Activated naive CD8-positive, alpha-beta T cell (primary cell): Measurements from ENCODE around the gene TPD52L1.

Experiments
- H3K27ac Mint-ChIP-seq: one replicate; pipeline ENCODE4 v1.8.0; 2021; ENCODE audit warnings: mixed read lengths
- H3K27me3 Mint-ChIP-seq: one replicate; pipeline ENCODE4 v1.8.0; 2021; ENCODE audit warnings: mixed read lengths
- H3K36me3 Mint-ChIP-seq: one replicate; pipeline ENCODE4 v1.8.0; 2021; ENCODE audit warnings: mixed read lengths
- H3K4me1 Mint-ChIP-seq: one replicate; pipeline ENCODE4 v1.8.0; 2021; ENCODE audit warnings: low read depth, mixed read lengths
- H3K4me3 Mint-ChIP-seq: one replicate; pipeline ENCODE4 v1.8.0; 2021; ENCODE audit warnings: mild to moderate bottlenecking, mixed read lengths
- H3K9me3 Mint-ChIP-seq: one replicate; pipeline ENCODE4 v1.8.0; 2021; ENCODE audit warnings: low read depth, mixed read lengths

TPD52L1 gene

DNA sequence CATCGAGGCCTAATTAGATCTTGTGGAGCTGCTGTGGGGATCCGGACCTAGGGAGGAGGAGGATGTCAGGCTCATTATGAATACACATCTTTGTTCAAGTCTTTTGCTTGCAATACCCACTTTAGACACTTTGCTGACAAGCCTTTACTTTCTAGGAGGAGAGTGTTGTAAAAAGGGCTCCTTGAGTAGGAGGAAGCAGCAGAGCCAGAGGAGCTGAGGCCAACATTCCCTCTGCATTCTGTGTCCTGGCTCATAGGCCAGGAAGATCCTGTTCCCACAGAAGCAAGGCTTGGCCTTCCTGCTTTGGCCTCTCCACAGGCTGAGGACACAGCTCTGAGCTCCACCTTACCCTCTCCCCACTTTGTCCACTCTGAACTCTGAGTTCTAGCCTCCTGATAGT, 67.1 kb downstream of the TPD52L1 start:
- Mint-ChIP-seq H3K4me1 (no peaks in the 10 kb centered on the region), H3K27ac (no peak overlapping the region), H3K36me3 (no peaks in the 10 kb centered on the region), H3K4me3 (no peak overlapping the region), H3K27me3 (peaks cover 8% of the 10 kb centered on the region), H3K9me3 (no peaks in the 10 kb centered on the region)

DNA sequence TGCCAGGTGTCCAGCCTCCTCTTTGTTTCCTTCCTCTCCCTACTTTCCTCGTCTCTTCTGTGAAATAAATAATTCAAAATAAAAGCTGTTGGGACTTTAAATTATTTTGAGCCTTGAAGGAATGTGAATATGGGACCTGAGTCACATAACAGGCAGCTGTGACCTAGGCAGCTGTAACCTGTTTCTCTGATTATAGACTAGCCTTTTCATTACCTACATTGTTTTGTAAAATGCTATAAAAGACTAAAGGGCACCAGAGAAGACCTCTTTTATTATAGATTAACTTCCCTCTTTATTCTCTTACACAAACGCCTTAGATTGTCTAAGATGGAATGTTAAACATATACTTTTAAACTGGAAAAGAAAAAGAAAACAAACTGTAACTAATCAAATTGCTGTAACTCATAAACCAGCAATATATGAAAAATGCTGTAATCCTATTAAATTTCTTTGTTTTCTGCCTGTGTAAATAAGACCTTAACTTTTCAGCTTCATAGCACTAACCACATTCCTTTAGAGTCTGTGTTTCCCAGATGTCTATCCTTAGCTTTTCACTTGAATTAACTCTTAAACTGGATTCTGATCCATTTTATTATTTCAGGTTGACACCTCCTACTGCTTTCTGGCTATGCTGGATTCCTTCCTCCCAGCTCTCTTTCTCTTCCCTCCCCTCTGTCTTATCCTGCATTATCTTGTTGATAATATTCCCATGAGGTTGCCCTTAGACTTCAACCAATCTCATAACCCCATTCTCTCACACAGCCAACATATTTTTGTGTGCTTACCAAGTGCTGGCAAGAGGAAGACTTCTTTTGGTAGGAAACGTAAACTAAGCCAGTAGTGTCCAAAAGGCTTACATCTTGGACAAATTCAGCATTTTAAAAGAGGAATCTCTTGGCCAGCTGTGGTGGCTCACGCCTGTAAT, 69.2 kb downstream of the TPD52L1 start:
- H3K4me3 Mint-ChIP-seq, result no peak overlapping the region

DNA sequence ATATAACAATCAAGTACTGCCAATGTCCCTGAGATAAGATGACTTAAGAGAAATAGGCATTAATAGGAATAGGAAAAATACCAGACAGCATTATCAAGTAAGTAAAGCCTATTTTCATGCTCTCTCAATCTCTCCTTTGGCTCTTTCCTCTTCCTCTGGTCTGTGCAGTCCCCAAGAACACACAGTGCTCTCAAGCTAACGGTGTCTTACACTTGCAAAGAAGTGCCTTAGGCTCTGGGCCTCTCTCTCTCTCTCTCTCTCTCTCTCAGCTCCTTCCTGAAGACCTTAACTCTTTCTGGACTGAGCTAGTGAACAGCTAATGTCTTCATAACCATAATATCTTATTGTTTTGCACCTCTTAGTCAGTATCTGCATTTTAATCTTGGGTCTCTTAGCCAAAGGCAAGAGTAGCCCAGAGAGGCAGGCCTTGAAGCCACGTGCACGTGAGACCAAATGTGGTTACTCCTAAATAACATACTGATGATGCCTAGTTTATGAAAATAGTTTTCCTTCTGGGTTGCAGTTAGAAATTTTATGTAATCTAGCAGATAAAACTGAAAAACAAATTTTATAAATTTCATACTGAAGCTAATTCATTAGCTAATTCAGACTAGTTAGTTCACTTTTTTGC, 70.8 kb downstream of the TPD52L1 start:
- no peaks in the 10 kb centered on the region for H3K27me3 Mint-ChIP-seq
- no peak overlapping the region for H3K27ac Mint-ChIP-seq
- no peaks in the 10 kb centered on the region for H3K4me1 Mint-ChIP-seq
- no peaks in the 10 kb centered on the region for H3K9me3 Mint-ChIP-seq
- H3K4me3 Mint-ChIP-seq, result no peak overlapping the region
- H3K36me3 Mint-ChIP-seq, result no peaks in the 10 kb centered on the region

More for the DNA sequence above, 69.2 kb downstream of the TPD52L1 start:
- no peak overlapping the region for H3K27ac Mint-ChIP-seq
- no peaks in the 10 kb centered on the region for H3K9me3 Mint-ChIP-seq
- peaks cover 6% of the 10 kb centered on the region for H3K27me3 Mint-ChIP-seq
- no peaks in the 10 kb centered on the region for H3K36me3 Mint-ChIP-seq
- H3K4me1 Mint-ChIP-seq, result no peaks in the 10 kb centered on the region

DNA sequence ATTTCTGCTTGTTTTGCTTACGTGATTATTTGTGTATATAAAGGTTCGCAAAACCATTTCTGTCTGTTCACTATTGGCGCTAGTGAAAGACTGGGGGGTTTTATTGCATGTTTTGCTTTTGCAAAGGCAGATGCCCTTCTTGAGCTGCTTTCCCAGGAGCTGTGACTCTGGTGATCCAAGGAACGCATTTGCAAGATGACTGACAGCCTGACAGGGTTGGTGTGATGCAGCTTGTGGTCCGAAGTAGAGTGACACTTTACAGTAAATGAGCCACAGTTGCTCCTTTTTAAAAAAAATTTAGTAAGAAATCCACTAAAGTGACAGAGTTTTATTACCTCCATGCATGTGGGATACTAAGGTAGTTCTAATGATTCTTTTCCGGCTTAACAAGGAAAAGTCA, 73.7 kb downstream of the TPD52L1 start:
- no peaks in the 10 kb centered on the region for H3K4me1 Mint-ChIP-seq
- no peaks in the 10 kb centered on the region for H3K36me3 Mint-ChIP-seq
- H3K27ac Mint-ChIP-seq, result no peak overlapping the region
- H3K9me3 Mint-ChIP-seq, result no peaks in the 10 kb centered on the region
- H3K27me3 Mint-ChIP-seq, result no peaks in the 10 kb centered on the region
- H3K4me3 Mint-ChIP-seq, result no peak overlapping the region

DNA sequence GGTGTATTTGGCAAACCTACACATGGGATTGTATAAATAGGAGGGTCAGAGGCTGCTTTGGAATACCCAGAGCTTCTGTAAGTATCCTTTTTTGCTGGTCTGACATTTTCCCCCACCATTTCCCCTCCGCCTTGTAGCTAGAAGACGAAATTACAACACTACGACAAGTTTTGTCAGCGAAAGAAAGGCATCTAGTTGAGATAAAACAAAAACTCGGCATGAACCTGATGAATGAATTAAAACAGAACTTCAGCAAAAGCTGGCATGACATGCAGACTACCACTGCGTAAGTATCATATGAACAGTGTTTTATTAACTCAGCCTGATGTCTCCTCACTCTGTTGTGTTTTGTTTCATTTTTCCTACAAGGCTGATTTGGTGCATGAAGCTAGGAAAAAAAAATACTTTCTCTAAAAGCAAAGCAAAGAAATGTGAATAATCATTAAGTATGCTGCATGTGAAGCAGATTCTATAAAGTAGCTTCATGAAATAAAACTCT, 75.5 kb downstream of the TPD52L1 start:
- Mint-ChIP-seq H3K4me3 (no peak overlapping the region), H3K4me1 (no peaks in the 10 kb centered on the region), H3K27ac (no peak overlapping the region), H3K27me3 (no peaks in the 10 kb centered on the region), H3K36me3 (no peaks in the 10 kb centered on the region), H3K9me3 (no peaks in the 10 kb centered on the region)

DNA sequence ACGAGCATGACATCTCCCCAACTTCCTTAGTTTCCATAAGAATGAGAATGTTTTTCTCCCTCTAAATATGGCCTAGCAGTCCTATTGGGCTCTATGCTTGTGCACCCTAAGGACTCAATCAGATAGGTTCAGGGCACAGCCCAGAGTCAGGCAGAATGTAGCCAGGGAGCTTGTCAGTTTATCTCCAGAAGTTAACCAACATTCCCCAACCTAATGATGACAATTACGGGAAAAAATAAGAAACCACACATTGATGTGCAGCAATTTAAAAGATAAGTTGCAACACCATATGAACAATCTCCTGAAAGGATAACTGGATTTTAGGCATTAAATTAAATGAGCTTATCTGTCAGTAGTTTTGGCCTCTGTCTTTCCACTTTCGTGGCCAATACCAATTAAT, 77.1 kb downstream of the TPD52L1 start:
- Mint-ChIP-seq H3K27me3 (no peaks in the 10 kb centered on the region), H3K4me1 (no peaks in the 10 kb centered on the region), H3K36me3 (no peaks in the 10 kb centered on the region), H3K27ac (no peak overlapping the region), H3K4me3 (no peak overlapping the region), H3K9me3 (no peaks in the 10 kb centered on the region)

DNA sequence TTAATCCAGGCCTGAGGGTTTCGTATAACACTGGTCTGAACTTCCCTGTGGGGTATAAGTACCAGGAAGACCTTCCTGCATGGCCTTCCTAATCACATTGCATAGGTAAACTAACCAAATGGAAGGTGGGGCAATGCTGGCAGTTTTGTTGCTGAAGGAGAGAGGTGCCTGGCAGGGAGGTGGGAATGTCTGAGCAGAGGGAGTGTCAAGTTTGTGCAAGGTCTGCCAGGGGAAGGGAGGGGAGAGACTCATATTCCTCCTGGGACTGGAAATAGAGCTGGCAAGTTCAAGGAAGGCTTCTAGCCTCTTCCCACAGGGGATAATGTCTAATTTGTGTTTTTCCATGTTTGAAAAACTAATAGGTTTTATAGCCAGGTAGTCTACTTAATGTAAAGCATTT, 77.6 kb downstream of the TPD52L1 start:
- no peaks in the 10 kb centered on the region for H3K27me3 Mint-ChIP-seq
- H3K4me1 Mint-ChIP-seq, result no peaks in the 10 kb centered on the region
- H3K4me3 Mint-ChIP-seq, result no peak overlapping the region
- no peak overlapping the region for H3K27ac Mint-ChIP-seq
- no peaks in the 10 kb centered on the region for H3K9me3 Mint-ChIP-seq
- no peaks in the 10 kb centered on the region for H3K36me3 Mint-ChIP-seq

DNA sequence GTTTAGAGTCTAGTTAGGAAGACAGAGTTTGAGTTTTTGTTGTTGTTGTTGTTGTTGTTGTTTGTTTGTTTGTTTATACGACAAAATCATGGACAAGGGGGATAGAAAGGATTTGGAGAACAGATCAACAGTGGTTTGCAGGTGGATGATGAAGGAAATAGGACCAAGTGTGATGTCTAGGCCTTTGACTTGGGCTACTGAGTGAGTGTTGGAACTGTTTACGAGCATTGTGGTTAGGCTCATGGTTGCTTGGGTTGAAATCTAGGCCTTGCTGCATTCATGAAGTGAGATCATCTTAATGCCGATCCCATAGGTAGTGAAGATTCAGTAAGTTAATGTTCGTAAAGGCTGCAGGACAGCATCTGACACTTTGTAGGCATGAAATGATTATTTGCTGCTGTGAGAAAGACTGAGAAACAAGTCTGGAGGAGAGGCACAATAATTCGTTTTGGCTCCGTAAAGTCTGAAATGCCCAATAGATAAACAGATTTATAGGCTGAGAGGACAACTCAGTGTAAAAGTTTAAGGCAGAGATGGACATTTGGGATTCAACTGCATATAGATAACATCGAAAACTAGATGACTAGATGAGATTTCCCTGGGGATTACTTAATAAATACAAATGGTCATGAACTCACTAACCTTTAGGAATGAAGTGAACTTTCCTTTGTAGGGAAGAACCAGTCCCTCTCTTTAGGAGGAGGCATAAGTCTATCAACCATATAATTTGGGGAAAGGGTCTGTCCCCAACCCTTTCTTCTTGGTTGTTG, 78.2 kb downstream of the TPD52L1 start:
- no peak overlapping the region for H3K4me3 Mint-ChIP-seq
- no peaks in the 10 kb centered on the region for H3K4me1 Mint-ChIP-seq
- no peaks in the 10 kb centered on the region for H3K9me3 Mint-ChIP-seq
- no peaks in the 10 kb centered on the region for H3K36me3 Mint-ChIP-seq
- no peak overlapping the region for H3K27ac Mint-ChIP-seq
- H3K27me3 Mint-ChIP-seq, result no peaks in the 10 kb centered on the region

DNA sequence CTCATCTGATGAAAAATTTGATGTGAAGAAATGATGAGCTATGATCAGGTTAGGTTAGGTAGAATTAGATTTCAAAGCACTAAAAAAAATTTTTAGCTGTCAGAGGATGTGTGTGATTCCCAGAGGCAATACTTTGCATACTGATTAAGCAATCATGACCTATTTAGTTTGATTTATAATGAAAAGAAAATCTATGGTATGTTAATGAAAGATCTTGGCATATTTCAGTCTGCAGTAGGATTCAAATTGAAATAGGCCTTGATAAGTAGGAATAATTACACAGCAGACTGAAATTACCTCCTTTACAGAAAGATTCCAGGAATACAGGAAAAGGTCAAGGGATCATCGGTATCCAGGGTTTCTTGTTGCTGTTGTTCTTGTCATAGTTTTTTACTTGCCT, 78.9 kb downstream of the TPD52L1 start:
- no peak overlapping the region for H3K27ac Mint-ChIP-seq
- no peaks in the 10 kb centered on the region for H3K36me3 Mint-ChIP-seq
- H3K9me3 Mint-ChIP-seq, result no peaks in the 10 kb centered on the region
- no peaks in the 10 kb centered on the region for H3K27me3 Mint-ChIP-seq
- no peaks in the 10 kb centered on the region for H3K4me1 Mint-ChIP-seq
- no peak overlapping the region for H3K4me3 Mint-ChIP-seq

DNA sequence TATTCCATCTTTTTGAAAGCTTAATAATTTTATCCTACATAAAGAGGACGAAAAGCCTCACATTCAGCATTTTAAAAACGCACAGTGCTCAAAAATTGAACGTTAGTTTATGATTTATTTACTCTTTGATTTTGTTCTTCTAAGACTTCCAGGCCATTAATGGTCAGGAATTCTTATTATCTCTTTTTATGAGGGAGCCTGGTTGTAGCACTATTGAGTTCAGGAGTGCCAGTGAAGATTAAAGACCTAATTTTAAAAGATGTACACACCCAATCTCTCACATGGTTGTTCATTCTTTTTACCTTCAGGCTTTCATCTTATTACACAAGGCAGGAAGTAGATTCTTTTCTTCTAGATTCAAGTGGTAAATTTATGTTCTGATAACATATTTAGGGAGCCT, 79.6 kb downstream of the TPD52L1 start:
- H3K4me3 Mint-ChIP-seq, result no peak overlapping the region
- H3K4me1 Mint-ChIP-seq, result no peaks in the 10 kb centered on the region
- no peaks in the 10 kb centered on the region for H3K27me3 Mint-ChIP-seq
- H3K36me3 Mint-ChIP-seq, result no peaks in the 10 kb centered on the region
- no peaks in the 10 kb centered on the region for H3K9me3 Mint-ChIP-seq
- no peak overlapping the region for H3K27ac Mint-ChIP-seq

DNA sequence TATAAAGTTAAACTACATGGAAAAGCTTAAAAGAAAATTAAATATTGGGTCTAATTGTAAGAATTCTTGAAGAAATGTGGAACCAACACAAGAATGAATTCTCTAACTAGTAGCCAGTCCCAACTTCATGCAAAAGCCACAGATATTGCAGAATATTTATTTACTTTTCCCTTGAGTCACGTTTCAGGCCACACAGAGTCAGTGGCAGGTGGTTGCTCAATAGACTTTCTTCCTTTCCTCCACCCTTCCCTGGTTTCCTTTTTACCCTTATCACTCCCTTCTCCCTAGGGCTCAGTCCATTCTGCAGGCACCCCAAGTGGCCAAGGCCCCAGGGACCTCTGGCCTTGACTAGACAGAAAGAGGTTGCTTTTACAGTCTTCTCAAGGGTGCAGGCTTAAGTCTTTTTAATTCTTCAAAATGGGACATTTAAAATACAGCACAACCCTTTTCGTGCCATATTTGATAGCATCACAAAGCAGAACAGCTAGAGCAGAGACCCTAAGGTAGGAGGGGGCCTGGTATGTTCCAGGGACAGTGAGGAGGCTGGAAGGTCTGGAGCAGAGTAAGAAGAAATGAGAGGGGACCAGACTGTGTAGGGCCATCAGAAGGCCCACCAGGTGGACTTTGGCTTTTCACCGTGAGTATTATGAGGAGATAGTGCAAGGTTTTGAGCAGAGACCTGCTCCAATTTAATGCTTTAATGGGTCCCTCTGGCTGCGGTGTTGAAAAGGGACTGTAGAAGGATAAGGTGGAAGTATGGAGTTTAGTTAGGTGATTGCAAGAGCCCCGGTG, 83.2 kb downstream of the TPD52L1 start:
- H3K4me3 Mint-ChIP-seq, result no peak overlapping the region
- peaks cover 18% of the 10 kb centered on the region for H3K9me3 Mint-ChIP-seq
- H3K27ac Mint-ChIP-seq, result no peak overlapping the region
- peaks cover 2% of the 10 kb centered on the region for H3K27me3 Mint-ChIP-seq
- H3K4me1 Mint-ChIP-seq, result no peaks in the 10 kb centered on the region
- H3K36me3 Mint-ChIP-seq, result no peaks in the 10 kb centered on the region

DNA sequence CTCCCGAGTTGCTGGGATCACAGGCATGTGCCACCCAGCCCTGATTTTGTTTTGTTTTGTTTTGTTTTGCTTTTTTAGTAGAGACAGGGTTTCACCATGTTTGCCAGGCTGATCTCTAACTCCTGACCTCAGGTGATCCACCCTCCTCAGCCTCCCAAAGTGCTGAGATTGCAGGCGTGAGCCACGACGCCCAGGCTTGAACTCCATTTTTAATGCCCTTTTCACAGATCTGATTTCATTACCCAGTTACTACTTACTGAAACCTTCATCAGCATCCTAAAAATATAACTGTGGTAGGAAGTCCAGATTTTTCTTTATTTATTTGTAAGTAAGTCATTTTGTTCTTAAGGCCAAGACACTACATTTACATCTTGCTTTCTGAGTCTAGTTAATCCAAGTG, 84.2 kb downstream of the TPD52L1 start:
- no peak overlapping the region for H3K4me3 Mint-ChIP-seq
- peaks cover 7% of the 10 kb centered on the region for H3K36me3 Mint-ChIP-seq
- H3K27ac Mint-ChIP-seq, result no peak overlapping the region
- no peaks in the 10 kb centered on the region for H3K4me1 Mint-ChIP-seq
- H3K9me3 Mint-ChIP-seq, result peaks cover 28% of the 10 kb centered on the region
- H3K27me3 Mint-ChIP-seq, result peaks cover 9% of the 10 kb centered on the region

DNA sequence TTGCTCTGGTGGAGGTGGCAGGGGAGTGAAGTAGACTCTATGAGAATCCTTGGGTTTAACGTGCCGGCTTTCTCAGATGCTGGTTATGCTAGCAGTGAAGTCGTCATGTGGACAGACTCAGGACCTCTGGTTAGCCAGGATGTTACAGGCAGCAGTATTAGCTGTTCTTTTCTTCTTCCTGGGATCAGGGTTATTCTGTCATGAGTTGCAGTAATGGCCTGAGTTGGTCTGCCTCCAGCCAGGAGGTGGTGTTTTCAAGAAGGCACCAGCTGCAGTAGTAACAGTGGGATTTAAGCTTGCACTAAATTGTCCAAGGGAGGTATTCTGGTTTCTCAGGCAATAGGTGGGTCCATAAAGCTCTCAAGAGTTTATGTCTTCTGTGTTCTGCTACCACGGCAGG, 91.5 kb downstream of the TPD52L1 start:
- H3K27ac Mint-ChIP-seq, result no peak overlapping the region
- no peaks in the 10 kb centered on the region for H3K4me1 Mint-ChIP-seq
- no peak overlapping the region for H3K4me3 Mint-ChIP-seq
- H3K36me3 Mint-ChIP-seq, result peaks cover 16% of the 10 kb centered on the region
- H3K9me3 Mint-ChIP-seq, result peaks cover 28% of the 10 kb centered on the region
- H3K27me3 Mint-ChIP-seq, result peaks cover 15% of the 10 kb centered on the region

DNA sequence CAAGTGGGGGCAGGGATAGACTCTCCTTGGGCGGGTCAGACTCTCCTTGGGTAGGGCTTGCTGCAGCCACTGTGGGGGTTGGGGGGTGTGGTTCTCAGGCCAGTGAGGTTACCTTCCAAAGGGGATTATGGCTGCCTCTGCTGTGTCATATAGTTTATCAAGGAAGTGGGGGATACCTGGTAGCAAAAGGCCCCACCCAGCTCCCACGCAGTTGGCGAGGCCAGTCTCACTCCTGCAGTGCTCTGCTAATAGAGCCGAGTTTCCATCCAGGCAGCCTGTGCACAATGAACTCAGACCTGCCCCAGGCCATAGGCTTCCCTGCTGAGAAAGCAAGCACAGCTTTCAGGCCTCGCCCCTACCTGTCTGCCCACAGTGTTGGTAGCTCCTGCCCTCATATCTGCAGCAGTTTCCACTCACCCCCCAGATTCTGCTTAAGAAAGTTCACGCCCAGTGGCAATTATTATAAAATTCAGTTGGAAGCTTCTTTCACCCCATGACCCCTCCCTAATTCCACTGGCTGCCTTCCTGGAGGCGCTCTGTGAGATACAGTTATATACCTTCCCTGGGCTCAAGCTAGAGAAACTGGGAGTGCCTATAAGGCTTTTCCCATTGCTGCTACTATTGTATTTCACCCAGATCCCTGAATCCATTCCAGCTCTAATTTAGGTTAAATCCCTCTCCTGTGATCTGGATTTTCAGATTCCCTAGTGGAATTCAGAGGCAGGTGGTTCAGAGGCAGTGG, 92.1 kb downstream of the TPD52L1 start:
- Mint-ChIP-seq H3K36me3 (peaks cover 16% of the 10 kb centered on the region), H3K9me3 (peaks cover 25% of the 10 kb centered on the region), H3K27ac (no peak overlapping the region), H3K27me3 (peaks cover 15% of the 10 kb centered on the region), H3K4me3 (no peak overlapping the region), H3K4me1 (no peaks in the 10 kb centered on the region)
